HG03025 (cell line): ENCODE data around the gene PPM1M.

Experiments used
- ATAC-seq: cut with Tn5 transposase; IDR thresholded peaks from one replicate; pipeline ENCODE4 v1.9.1; 2021; ENCODE audit warnings: mild to moderate bottlenecking, moderate library complexity; ENCODE audit not compliant: unreplicated experiment, low FRiP score

The PPM1M gene

GRCh38 chr3:52243791-52244628 is 1.5 kb upstream of the PPM1M start:
- ATAC-seq = no peak

GRCh38 chr3:52246264-52246620 is 683 bp downstream of the PPM1M start:
- no peak for ATAC-seq

- ATAC-seq = no peak
Measured at GRCh38 chr3:52246728-52247408, 1.3 kb downstream of the PPM1M start.

GRCh38 chr3:52247409-52248164 is 2.0 kb downstream of the PPM1M start:
- ATAC-seq = no peak

GRCh38 chr3:52248165-52248541 is 2.6 kb downstream of the PPM1M start:
- no peak for ATAC-seq

- no peak for ATAC-seq
Measured at GRCh38 chr3:52248816-52249547, 3.4 kb downstream of the PPM1M start.

- no peak for ATAC-seq
Measured at GRCh38 chr3:52249683-52250082, 4.1 kb downstream of the PPM1M start.

GRCh38 chr3:52250122-52250521 is 4.6 kb downstream of the PPM1M start:
- no peak for ATAC-seq

GRCh38 chr3:52253314-52254304 is 8.1 kb downstream of the PPM1M start:
- peak; percentile 84 for ATAC-seq

- ATAC-seq = no peak
Measured at GRCh38 chr3:52254608-52255007, 9.0 kb downstream of the PPM1M start.

- no peak for ATAC-seq
Measured at GRCh38 chr3:52256159-52256558, 10.6 kb downstream of the PPM1M start.

- ATAC-seq = no peak
Measured at GRCh38 chr3:52256622-52257021, 11.1 kb downstream of the PPM1M start.

- ATAC-seq = no peak
Measured at GRCh38 chr3:52257911-52258310, 12.4 kb downstream of the PPM1M start.

- ATAC-seq = no peak
Measured at GRCh38 chr3:52259035-52259434, 13.5 kb downstream of the PPM1M start.

- no peak for ATAC-seq
Measured at GRCh38 chr3:52259448-52259847, 13.9 kb downstream of the PPM1M start.

GRCh38 chr3:52262447-52262846 is 16.9 kb downstream of the PPM1M start:
- ATAC-seq = no peak

- ATAC-seq = no peak
Measured at GRCh38 chr3:52265387-52265786, 19.8 kb downstream of the PPM1M start.

- ATAC-seq = no peak
Measured at GRCh38 chr3:52268036-52268435, 22.5 kb downstream of the PPM1M start.

GRCh38 chr3:52269776-52270175 is 24.2 kb downstream of the PPM1M start:
- ATAC-seq = no peak
